SK-N-SH (cell line): ENCODE measurements around the gene ASTN2.

Source experiments
- EP300 ChIP-seq, 2 experiments: IDR thresholded peaks; 2 replicates each; pipeline versions ENCODE4 v1.4.0 to v1.6.1; 2012; ENCODE audit warnings: borderline replicate concordance in 1 of 2, low read depth in 1 of 2, low read length in 1 of 2
- FOXM1 ChIP-seq: IDR thresholded peaks from 2 replicates; pipeline ENCODE4 v1.4.0; 2012; ENCODE audit warnings: low read depth, mild to moderate bottlenecking
- GABPA ChIP-seq: IDR thresholded peaks from 2 replicates; pipeline ENCODE4 v1.4.0; 2012; ENCODE audit warnings: low read depth, mild to moderate bottlenecking
- JUND ChIP-seq: IDR thresholded peaks from 2 replicates; pipeline ENCODE4 v1.4.0; 2012
- MXI1 ChIP-seq: IDR thresholded peaks from 2 replicates; pipeline ENCODE4 v1.6.1; 2012; ENCODE audit warnings: mild to moderate bottlenecking, low read depth, low read length, improper control_type of control experiment
- NFIC ChIP-seq: IDR thresholded peaks from 2 replicates; pipeline ENCODE4 v1.4.0; 2012; ENCODE audit warnings: borderline replicate concordance
- POLR2AphosphoS5 ChIP-seq: IDR thresholded peaks from 2 replicates; pipeline ENCODE4 v1.6.1; 2012; ENCODE audit warnings: low read depth, low read length
- SIN3A ChIP-seq: IDR thresholded peaks from 2 replicates; pipeline ENCODE4 v1.6.1; 2012; ENCODE audit warnings: low read depth, mild to moderate bottlenecking, low read length, moderate library complexity, borderline replicate concordance
- TF ChIP-seq, protein P1 (sequence below): fragments of 200-600 bp; sonication (generic); IDR thresholded peaks from 2 replicates; pipeline ENCODE4 v1.6.1; 2017; ENCODE audit warnings: antibody characterized with exemption, mild to moderate bottlenecking, moderate library complexity
- TF ChIP-seq, protein P2 (sequence below): IDR thresholded peaks from 2 replicates; pipeline ENCODE4 v1.4.0; 2012; ENCODE audit warnings: low read depth
- TF ChIP-seq, protein P3 (sequence below): IDR thresholded peaks from 2 replicates; pipeline ENCODE4; 2012
- TF ChIP-seq, protein P4 (sequence below): fragments of 150-350 bp; IDR thresholded peaks from 2 replicates; pipeline ENCODE4 v1.6.1; 2017; ENCODE audit warnings: antibody characterized with exemption, low read length, low read depth, borderline replicate concordance
- TF ChIP-seq, protein P5 (sequence below): IDR thresholded peaks from 2 replicates; pipeline ENCODE4 v1.4.0; 2012; ENCODE audit warnings: low read depth, borderline replicate concordance

DNA sequence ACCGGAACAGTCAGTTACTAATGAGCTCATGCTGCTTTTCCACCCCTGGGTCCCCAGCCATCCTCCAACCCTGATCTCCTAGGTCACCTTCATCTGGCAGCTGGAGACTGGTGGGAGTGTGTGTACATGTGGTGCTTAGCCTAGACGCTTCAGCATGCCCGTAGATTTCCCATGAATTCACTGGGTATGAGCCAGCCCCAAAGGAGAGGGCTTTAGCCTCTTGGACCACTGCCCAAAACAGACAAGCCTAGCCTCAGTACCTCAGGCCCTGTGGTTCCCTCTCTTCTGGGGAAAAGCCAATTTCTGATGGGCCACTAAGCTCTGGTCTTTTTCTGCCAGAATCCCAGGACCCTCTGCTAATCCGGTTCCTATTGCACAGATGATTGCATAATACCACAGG, 48.0 kb upstream of the ASTN2 start:
- TF ChIP-seq POLR2AphosphoS5 = no peak
- TF ChIP-seq, protein P1, sequence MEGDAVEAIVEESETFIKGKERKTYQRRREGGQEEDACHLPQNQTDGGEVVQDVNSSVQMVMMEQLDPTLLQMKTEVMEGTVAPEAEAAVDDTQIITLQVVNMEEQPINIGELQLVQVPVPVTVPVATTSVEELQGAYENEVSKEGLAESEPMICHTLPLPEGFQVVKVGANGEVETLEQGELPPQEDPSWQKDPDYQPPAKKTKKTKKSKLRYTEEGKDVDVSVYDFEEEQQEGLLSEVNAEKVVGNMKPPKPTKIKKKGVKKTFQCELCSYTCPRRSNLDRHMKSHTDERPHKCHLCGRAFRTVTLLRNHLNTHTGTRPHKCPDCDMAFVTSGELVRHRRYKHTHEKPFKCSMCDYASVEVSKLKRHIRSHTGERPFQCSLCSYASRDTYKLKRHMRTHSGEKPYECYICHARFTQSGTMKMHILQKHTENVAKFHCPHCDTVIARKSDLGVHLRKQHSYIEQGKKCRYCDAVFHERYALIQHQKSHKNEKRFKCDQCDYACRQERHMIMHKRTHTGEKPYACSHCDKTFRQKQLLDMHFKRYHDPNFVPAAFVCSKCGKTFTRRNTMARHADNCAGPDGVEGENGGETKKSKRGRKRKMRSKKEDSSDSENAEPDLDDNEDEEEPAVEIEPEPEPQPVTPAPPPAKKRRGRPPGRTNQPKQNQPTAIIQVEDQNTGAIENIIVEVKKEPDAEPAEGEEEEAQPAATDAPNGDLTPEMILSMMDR = no peak
- no peak for TF ChIP-seq FOXM1
- no peak for TF ChIP-seq NFIC
- no peak for TF ChIP-seq EP300 (IDR thresholded peaks at IDR 0.05; ENCODE audit: borderline replicate concordance in 1 of 2, low read depth in 1 of 2, low read length in 1 of 2)
- TF ChIP-seq, protein P2, sequence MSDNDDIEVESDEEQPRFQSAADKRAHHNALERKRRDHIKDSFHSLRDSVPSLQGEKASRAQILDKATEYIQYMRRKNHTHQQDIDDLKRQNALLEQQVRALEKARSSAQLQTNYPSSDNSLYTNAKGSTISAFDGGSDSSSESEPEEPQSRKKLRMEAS = no peak
- TF ChIP-seq, protein P3, sequence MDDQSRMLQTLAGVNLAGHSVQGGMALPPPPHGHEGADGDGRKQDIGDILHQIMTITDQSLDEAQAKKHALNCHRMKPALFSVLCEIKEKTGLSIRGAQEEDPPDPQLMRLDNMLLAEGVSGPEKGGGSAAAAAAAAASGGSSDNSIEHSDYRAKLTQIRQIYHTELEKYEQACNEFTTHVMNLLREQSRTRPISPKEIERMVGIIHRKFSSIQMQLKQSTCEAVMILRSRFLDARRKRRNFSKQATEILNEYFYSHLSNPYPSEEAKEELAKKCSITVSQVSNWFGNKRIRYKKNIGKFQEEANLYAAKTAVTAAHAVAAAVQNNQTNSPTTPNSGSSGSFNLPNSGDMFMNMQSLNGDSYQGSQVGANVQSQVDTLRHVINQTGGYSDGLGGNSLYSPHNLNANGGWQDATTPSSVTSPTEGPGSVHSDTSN = no peak
- TF ChIP-seq MXI1 = no peak
- no peak for TF ChIP-seq SIN3A
- TF ChIP-seq, protein P4, sequence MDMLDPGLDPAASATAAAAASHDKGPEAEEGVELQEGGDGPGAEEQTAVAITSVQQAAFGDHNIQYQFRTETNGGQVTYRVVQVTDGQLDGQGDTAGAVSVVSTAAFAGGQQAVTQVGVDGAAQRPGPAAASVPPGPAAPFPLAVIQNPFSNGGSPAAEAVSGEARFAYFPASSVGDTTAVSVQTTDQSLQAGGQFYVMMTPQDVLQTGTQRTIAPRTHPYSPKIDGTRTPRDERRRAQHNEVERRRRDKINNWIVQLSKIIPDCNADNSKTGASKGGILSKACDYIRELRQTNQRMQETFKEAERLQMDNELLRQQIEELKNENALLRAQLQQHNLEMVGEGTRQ = no peak
- TF ChIP-seq JUND = no peak
- TF ChIP-seq GABPA = no peak
- TF ChIP-seq, protein P5, sequence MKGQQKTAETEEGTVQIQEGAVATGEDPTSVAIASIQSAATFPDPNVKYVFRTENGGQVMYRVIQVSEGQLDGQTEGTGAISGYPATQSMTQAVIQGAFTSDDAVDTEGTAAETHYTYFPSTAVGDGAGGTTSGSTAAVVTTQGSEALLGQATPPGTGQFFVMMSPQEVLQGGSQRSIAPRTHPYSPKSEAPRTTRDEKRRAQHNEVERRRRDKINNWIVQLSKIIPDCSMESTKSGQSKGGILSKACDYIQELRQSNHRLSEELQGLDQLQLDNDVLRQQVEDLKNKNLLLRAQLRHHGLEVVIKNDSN = no peak
